GM23338 (cell line): ENCODE results near the gene STARD13.

Source experiments
- CREB1 ChIP-seq: fragments of 250-450 bp; sonication (Bioruptor Pico); IDR thresholded peaks from 2 replicates; pipeline ENCODE4 v1.5.0; 2020; ENCODE audit warnings: low read depth, mild to moderate bottlenecking, moderate library complexity
- EZH2 ChIP-seq: fragments of 200-600 bp; sonication (generic); IDR thresholded peaks from one replicate; pipeline ENCODE4 v1.8.0; 2017; ENCODE audit warnings: antibody characterized with exemption, mild to moderate bottlenecking, low read depth; ENCODE audit not compliant: unreplicated experiment
- EZH2phosphoT487 ChIP-seq: fragments of 200-600 bp; sonication (generic); IDR thresholded peaks from one replicate; pipeline ENCODE4 v1.8.1; 2018; ENCODE audit warnings: antibody characterized with exemption; ENCODE audit not compliant: unreplicated experiment
- JUNB ChIP-seq: IDR thresholded peaks from one replicate; pipeline ENCODE4 v1.6.1; 2016; ENCODE audit warnings: antibody characterized with exemption; ENCODE audit not compliant: unreplicated experiment
- NANOG ChIP-seq: IDR thresholded peaks from 2 replicates; pipeline ENCODE4 v1.6.1; 2016; ENCODE audit warnings: antibody characterized with exemption, borderline replicate concordance
- POLR2AphosphoS5 ChIP-seq: IDR thresholded peaks from 2 replicates; pipeline ENCODE4 v1.6.1; 2016; ENCODE audit warnings: antibody characterized with exemption, low read depth
- STAT1 ChIP-seq: IDR thresholded peaks from one replicate; pipeline ENCODE4 v1.6.1; 2016; ENCODE audit warnings: antibody characterized with exemption; ENCODE audit not compliant: unreplicated experiment
- ZNF114 ChIP-seq: fragments of 250-450 bp; sonication (Bioruptor Pico); IDR thresholded peaks from 2 replicates; pipeline ENCODE4 v1.5.0; 2020; ENCODE audit warnings: mild to moderate bottlenecking, moderate library complexity
- ZNF331 ChIP-seq: fragments of 250-450 bp; sonication (Bioruptor Pico); IDR thresholded peaks from 2 replicates; pipeline ENCODE4 v1.5.0; 2020; ENCODE audit warnings: low read depth, mild to moderate bottlenecking, moderate library complexity
- TF ChIP-seq, protein P1 (sequence below), 2 experiments: fragments of 200-600 bp in 1 of 2; sonication (generic) in 1 of 2; conservative IDR thresholded peaks; 2 replicates each; pipeline versions ENCODE4 v1.5.1 to v1.6.1; 2016 to 2017; ENCODE audit warnings: antibody characterized with exemption in 2 of 2, low read depth in 2 of 2, mild to moderate bottlenecking in 2 of 2, moderate library complexity in 1 of 2
- TF ChIP-seq, protein P2 (sequence below): IDR thresholded peaks from one replicate; pipeline ENCODE4 v1.6.1; 2018; ENCODE audit warnings: antibody characterized with exemption; ENCODE audit not compliant: unreplicated experiment
- TF ChIP-seq, protein P3 (sequence below): IDR thresholded peaks from 2 replicates; pipeline ENCODE4 v1.6.1; 2016; ENCODE audit warnings: antibody characterized with exemption
- TF ChIP-seq, protein P4 (sequence below): fragments of 250-450 bp; sonication (Bioruptor Pico); IDR thresholded peaks from 2 replicates; pipeline ENCODE4 v1.5.0; 2020; ENCODE audit warnings: mild to moderate bottlenecking, moderate library complexity

DNA sequence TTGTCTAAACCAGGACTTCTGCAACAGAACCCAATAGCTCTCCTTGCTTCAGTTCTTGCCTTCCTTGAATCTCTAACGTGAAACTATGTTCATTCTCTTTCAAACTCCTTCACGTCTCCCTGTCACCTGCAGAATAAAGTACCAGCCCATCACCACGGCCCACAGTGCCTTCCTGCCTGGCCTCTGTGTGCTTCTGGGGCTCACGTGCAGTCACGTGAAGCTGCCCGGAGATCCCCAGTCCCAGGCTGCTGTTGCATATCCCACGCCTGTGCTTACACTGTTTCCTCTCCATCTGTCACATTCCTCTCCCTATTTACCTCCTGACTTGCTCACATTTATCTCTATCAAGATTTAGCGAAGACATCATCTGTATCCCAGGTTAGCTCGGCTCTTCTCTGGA lies 102.8 kb downstream of the STARD13 start:
- TF ChIP-seq, protein P1, sequence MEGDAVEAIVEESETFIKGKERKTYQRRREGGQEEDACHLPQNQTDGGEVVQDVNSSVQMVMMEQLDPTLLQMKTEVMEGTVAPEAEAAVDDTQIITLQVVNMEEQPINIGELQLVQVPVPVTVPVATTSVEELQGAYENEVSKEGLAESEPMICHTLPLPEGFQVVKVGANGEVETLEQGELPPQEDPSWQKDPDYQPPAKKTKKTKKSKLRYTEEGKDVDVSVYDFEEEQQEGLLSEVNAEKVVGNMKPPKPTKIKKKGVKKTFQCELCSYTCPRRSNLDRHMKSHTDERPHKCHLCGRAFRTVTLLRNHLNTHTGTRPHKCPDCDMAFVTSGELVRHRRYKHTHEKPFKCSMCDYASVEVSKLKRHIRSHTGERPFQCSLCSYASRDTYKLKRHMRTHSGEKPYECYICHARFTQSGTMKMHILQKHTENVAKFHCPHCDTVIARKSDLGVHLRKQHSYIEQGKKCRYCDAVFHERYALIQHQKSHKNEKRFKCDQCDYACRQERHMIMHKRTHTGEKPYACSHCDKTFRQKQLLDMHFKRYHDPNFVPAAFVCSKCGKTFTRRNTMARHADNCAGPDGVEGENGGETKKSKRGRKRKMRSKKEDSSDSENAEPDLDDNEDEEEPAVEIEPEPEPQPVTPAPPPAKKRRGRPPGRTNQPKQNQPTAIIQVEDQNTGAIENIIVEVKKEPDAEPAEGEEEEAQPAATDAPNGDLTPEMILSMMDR (conservative IDR thresholded peaks at IDR 0.05; ENCODE audit: low read depth in 2 of 2), result no peak
- TF ChIP-seq EZH2 (no peak), POLR2AphosphoS5 (no peak), EZH2phosphoT487 (no peak), JUNB (no peak), CREB1 (CRISPR knock-in tag) (no peak), NANOG (no peak), ZNF331 (CRISPR knock-in tag) (no peak), STAT1 (no peak), ZNF114 (CRISPR knock-in tag) (no peak)
- TF ChIP-seq, protein P2, sequence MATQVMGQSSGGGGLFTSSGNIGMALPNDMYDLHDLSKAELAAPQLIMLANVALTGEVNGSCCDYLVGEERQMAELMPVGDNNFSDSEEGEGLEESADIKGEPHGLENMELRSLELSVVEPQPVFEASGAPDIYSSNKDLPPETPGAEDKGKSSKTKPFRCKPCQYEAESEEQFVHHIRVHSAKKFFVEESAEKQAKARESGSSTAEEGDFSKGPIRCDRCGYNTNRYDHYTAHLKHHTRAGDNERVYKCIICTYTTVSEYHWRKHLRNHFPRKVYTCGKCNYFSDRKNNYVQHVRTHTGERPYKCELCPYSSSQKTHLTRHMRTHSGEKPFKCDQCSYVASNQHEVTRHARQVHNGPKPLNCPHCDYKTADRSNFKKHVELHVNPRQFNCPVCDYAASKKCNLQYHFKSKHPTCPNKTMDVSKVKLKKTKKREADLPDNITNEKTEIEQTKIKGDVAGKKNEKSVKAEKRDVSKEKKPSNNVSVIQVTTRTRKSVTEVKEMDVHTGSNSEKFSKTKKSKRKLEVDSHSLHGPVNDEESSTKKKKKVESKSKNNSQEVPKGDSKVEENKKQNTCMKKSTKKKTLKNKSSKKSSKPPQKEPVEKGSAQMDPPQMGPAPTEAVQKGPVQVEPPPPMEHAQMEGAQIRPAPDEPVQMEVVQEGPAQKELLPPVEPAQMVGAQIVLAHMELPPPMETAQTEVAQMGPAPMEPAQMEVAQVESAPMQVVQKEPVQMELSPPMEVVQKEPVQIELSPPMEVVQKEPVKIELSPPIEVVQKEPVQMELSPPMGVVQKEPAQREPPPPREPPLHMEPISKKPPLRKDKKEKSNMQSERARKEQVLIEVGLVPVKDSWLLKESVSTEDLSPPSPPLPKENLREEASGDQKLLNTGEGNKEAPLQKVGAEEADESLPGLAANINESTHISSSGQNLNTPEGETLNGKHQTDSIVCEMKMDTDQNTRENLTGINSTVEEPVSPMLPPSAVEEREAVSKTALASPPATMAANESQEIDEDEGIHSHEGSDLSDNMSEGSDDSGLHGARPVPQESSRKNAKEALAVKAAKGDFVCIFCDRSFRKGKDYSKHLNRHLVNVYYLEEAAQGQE, result no peak
- TF ChIP-seq, protein P3, sequence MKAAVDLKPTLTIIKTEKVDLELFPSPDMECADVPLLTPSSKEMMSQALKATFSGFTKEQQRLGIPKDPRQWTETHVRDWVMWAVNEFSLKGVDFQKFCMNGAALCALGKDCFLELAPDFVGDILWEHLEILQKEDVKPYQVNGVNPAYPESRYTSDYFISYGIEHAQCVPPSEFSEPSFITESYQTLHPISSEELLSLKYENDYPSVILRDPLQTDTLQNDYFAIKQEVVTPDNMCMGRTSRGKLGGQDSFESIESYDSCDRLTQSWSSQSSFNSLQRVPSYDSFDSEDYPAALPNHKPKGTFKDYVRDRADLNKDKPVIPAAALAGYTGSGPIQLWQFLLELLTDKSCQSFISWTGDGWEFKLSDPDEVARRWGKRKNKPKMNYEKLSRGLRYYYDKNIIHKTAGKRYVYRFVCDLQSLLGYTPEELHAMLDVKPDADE, result no peak
- TF ChIP-seq, protein P4, sequence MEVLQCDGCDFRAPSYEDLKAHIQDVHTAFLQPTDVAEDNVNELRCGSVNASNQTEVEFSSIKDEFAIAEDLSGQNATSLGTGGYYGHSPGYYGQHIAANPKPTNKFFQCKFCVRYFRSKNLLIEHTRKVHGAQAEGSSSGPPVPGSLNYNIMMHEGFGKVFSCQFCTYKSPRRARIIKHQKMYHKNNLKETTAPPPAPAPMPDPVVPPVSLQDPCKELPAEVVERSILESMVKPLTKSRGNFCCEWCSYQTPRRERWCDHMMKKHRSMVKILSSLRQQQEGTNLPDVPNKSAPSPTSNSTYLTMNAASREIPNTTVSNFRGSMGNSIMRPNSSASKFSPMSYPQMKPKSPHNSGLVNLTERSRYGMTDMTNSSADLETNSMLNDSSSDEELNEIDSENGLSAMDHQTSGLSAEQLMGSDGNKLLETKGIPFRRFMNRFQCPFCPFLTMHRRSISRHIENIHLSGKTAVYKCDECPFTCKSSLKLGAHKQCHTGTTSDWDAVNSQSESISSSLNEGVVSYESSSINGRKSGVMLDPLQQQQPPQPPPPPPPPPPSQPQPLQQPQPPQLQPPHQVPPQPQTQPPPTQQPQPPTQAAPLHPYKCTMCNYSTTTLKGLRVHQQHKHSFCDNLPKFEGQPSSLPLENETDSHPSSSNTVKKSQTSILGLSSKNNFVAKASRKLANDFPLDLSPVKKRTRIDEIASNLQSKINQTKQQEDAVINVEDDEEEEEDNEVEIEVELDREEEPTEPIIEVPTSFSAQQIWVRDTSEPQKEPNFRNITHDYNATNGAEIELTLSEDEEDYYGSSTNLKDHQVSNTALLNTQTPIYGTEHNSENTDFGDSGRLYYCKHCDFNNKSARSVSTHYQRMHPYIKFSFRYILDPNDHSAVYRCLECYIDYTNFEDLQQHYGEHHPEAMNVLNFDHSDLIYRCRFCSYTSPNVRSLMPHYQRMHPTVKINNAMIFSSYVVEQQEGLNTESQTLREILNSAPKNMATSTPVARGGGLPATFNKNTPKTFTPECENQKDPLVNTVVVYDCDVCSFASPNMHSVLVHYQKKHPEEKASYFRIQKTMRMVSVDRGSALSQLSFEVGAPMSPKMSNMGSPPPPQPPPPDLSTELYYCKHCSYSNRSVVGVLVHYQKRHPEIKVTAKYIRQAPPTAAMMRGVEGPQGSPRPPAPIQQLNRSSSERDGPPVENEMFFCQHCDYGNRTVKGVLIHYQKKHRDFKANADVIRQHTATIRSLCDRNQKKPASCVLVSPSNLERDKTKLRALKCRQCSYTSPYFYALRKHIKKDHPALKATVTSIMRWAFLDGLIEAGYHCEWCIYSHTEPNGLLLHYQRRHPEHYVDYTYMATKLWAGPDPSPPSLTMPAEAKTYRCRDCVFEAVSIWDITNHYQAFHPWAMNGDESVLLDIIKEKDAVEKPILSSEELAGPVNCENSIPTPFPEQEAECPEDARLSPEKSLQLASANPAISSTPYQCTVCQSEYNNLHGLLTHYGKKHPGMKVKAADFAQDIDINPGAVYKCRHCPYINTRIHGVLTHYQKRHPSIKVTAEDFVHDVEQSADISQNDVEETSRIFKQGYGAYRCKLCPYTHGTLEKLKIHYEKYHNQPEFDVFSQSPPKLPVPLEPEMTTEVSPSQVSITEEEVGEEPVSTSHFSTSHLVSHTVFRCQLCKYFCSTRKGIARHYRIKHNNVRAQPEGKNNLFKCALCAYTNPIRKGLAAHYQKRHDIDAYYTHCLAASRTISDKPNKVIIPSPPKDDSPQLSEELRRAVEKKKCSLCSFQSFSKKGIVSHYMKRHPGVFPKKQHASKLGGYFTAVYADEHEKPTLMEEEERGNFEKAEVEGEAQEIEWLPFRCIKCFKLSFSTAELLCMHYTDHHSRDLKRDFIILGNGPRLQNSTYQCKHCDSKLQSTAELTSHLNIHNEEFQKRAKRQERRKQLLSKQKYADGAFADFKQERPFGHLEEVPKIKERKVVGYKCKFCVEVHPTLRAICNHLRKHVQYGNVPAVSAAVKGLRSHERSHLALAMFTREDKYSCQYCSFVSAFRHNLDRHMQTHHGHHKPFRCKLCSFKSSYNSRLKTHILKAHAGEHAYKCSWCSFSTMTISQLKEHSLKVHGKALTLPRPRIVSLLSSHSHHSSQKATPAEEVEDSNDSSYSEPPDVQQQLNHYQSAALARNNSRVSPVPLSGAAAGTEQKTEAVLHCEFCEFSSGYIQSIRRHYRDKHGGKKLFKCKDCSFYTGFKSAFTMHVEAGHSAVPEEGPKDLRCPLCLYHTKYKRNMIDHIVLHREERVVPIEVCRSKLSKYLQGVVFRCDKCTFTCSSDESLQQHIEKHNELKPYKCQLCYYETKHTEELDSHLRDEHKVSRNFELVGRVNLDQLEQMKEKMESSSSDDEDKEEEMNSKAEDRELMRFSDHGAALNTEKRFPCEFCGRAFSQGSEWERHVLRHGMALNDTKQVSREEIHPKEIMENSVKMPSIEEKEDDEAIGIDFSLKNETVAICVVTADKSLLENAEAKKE (CRISPR knock-in tag), result no peak
